PC-3 (cell line): ENCODE measurements around the gene MXD3. TPM values are rescaled to one million over a fixed set of nuclear protein-coding genes. Genes with fewer than 3 reads are reported as not detected.

Source experiments
- ATAC-seq: fragments of 200-7000 bp; cut with Tn5 transposase; 2 replicates; pipeline ENCODE4 v1.9.1; 2020; ENCODE audit warnings: mild to moderate bottlenecking, moderate library complexity
- BruUV-seq: library from RNA; stranded (reverse); fragments of 400-500 nt; replicated peaks from 2 replicates; lab custom pipeline; 2021; lab: Mats Ljungman, UMichigan
- CTCF ChIA-PET: fragments of 300-600 bp; sonication (Branson Sonifier 250); formaldehyde crosslinking; loops from one replicate; lab custom pipeline; 2022; ENCODE audit warnings: antibody characterized with exemption; lab: Charles Lee
- POLR2A ChIA-PET: fragments of 300-600 bp; sonication (Branson Sonifier 250); formaldehyde crosslinking; loops from one replicate; lab custom pipeline; 2022; ENCODE audit warnings: antibody characterized with exemption; ENCODE audit not compliant: unreplicated experiment; lab: Charles Lee
- DNase-seq: peaks from one replicate; pipeline ENCODE4 v3.0.0-alpha.2; 2015
- H2AFZ ChIP-seq: fragments of 300-600 bp; sonication (generic); 2 replicates; pipeline ENCODE4 v1.6.0; 2016; ENCODE audit warnings: antibody characterized with exemption, low read length
- H3F3A ChIP-seq: fragments of 300-600 bp; sonication (generic); one replicate; pipeline ENCODE4 v1.6.0; 2017; ENCODE audit warnings: antibody characterized with exemption, low read length, control low read depth, mild to moderate bottlenecking; ENCODE audit not compliant: unreplicated experiment
- H3K27ac ChIP-seq: fragments of 300-600 bp; sonication (generic); 2 replicates; pipeline ENCODE4 v1.5.1; 2016; ENCODE audit warnings: mild to moderate bottlenecking, low read length
- H3K27me3 ChIP-seq: fragments of 300-600 bp; sonication (generic); 2 replicates; pipeline ENCODE4 v1.6.1; 2016; ENCODE audit warnings: low read length, mixed read lengths
- H3K36me3 ChIP-seq: fragments of 300-600 bp; sonication (generic); 2 replicates; pipeline ENCODE4 v1.6.1; 2016; ENCODE audit warnings: low read depth, mixed run types, low read length, mixed read lengths
- H3K4me1 ChIP-seq: fragments of 300-600 bp; sonication (generic); 2 replicates; pipeline ENCODE4 v1.5.1; 2016; ENCODE audit warnings: low read length; ENCODE audit not compliant: insufficient read depth
- H3K4me2 ChIP-seq: fragments of 300-600 bp; sonication (generic); 2 replicates; pipeline ENCODE4 v1.6.0; 2016; ENCODE audit warnings: low read length
- H3K4me3 ChIP-seq: fragments of 300-600 bp; sonication (generic); 2 replicates; pipeline ENCODE4 v1.5.1; 2016; ENCODE audit warnings: mild to moderate bottlenecking, low read length, mixed read lengths
- H3K79me2 ChIP-seq: fragments of 300-600 bp; sonication (generic); 2 replicates; pipeline ENCODE4 v1.6.1; 2017; ENCODE audit warnings: low read length, mixed read lengths
- H3K9ac ChIP-seq: fragments of 300-600 bp; sonication (generic); 2 replicates; pipeline ENCODE4 v1.6.0; 2016; ENCODE audit warnings: mild to moderate bottlenecking, low read length
- H3K9me2 ChIP-seq: fragments of 300-600 bp; sonication (generic); replicated peaks from 2 replicates; pipeline ENCODE4 v1.6.1; 2016; ENCODE audit warnings: mixed run types, low read length, mixed read lengths
- H3K9me3 ChIP-seq: fragments of 300-600 bp; sonication (generic); 2 replicates; pipeline ENCODE4 v1.6.1; 2016; ENCODE audit warnings: low read length, mixed read lengths
- H4K20me1 ChIP-seq: fragments of 300-600 bp; sonication (generic); 2 replicates; pipeline ENCODE4 v1.6.1; 2016; ENCODE audit warnings: low read length, mixed read lengths
- EZH2 ChIP-seq: fragments of 300-600 bp; sonication (generic); IDR thresholded peaks from one replicate; pipeline ENCODE4 v1.6.1; 2017; ENCODE audit warnings: antibody characterized with exemption, mild to moderate bottlenecking, low read length; ENCODE audit not compliant: unreplicated experiment
- EZH2phosphoT487 ChIP-seq: fragments of 300-600 bp; sonication (generic); IDR thresholded peaks from 2 replicates; pipeline ENCODE4 v1.6.1; 2018; ENCODE audit warnings: mild to moderate bottlenecking, antibody characterized with exemption, low read length, borderline replicate concordance
- intact Hi-C: fragments of 100-400 bp; cut with micrococcal nuclease; formaldehyde crosslinking; loops from 2 replicates; pipeline ENCODE4 v1.9.0; 2023
- total RNA-seq: library from RNA; depleted of rRNA; stranded (reverse); fragments of >200 nt; gene quantifications from 2 replicates; pipeline ENCODE4 v1.2.3, GENCODE V29; 2014
- TF ChIP-seq, protein P1 (sequence below): fragments of 300-600 bp; sonication (generic); conservative IDR thresholded peaks from 2 replicates; pipeline ENCODE4 v1.5.1; 2017; ENCODE audit warnings: antibody characterized with exemption, low read depth, mild to moderate bottlenecking, low read length

MXD3 gene
- total RNA-seq, 1 experiment from 2014 or later: 45.7 TPM

GRCh38 chr5:177295924-177296323 is 15.8 kb downstream of the MXD3 start:
- CTCF ChIA-PET: no interaction called here
- H4K20me1 ChIP-seq: no peaks in the 10 kb centered on the region
- H3K79me2 ChIP-seq: no peaks in the 10 kb centered on the region
- TF ChIP-seq EZH2: no peak
- no peak for TF ChIP-seq EZH2phosphoT487
- TF ChIP-seq, protein P1, sequence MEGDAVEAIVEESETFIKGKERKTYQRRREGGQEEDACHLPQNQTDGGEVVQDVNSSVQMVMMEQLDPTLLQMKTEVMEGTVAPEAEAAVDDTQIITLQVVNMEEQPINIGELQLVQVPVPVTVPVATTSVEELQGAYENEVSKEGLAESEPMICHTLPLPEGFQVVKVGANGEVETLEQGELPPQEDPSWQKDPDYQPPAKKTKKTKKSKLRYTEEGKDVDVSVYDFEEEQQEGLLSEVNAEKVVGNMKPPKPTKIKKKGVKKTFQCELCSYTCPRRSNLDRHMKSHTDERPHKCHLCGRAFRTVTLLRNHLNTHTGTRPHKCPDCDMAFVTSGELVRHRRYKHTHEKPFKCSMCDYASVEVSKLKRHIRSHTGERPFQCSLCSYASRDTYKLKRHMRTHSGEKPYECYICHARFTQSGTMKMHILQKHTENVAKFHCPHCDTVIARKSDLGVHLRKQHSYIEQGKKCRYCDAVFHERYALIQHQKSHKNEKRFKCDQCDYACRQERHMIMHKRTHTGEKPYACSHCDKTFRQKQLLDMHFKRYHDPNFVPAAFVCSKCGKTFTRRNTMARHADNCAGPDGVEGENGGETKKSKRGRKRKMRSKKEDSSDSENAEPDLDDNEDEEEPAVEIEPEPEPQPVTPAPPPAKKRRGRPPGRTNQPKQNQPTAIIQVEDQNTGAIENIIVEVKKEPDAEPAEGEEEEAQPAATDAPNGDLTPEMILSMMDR: no peak
- BruUV-seq: no TSS peak
- POLR2A ChIA-PET: no interaction called here
- peaks cover 45% of the 10 kb centered on the region for H3K36me3 ChIP-seq
- H3K9ac ChIP-seq: no peak overlapping the region
- ATAC-seq (no peak), DNase-seq (no peak)
- no peak overlapping the region for H3K27ac ChIP-seq
- intact Hi-C loops: no loop called here
- peaks cover 18% of the 10 kb centered on the region for H3K4me1 ChIP-seq
- no peak overlapping the region for H2AFZ ChIP-seq
- H3F3A ChIP-seq: peaks cover 8% of the 10 kb centered on the region
- no peaks in the 10 kb centered on the region for H3K27me3 ChIP-seq
- no peak overlapping the region for H3K4me2 ChIP-seq
- H3K4me3 ChIP-seq: no peak overlapping the region
- H3K9me2 ChIP-seq: no peaks in the 10 kb centered on the region
- H3K9me3 ChIP-seq: no peaks in the 10 kb centered on the region

DNA sequence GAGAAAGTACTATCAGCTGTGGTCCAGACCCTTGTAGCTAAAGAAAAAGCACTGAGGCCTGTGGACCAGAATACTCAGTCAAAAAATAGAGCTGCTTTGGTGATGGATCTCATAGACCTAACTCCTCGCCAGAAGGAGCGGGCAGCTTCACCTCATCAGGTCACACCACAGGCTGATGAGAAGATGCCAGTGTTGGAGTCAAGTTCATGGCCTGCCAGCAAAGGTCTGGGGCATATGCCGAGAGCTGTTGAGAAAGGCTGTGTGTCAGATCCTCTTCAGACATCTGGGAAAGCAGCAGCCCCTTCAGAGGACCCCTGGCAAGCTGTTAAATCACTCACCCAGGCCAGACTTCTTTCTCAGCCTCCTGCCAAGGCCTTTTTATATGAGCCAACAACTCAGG is 17.1 kb downstream of the MXD3 start:
- Histone ChIP-seq H3K9ac (no peak overlapping the region), H4K20me1 (no peaks in the 10 kb centered on the region), H3F3A (no peaks in the 10 kb centered on the region), H3K36me3 (peaks cover 48% of the 10 kb centered on the region), H2AFZ (no peak overlapping the region), H3K27ac (no peak overlapping the region), H3K4me1 (peaks cover 6% of the 10 kb centered on the region), H3K9me2 (no peaks in the 10 kb centered on the region), H3K9me3 (no peaks in the 10 kb centered on the region), H3K79me2 (no peaks in the 10 kb centered on the region), H3K27me3 (no peaks in the 10 kb centered on the region), H3K4me2 (no peak overlapping the region), H3K4me3 (no peak overlapping the region)
- DNase-seq (no peak), ATAC-seq (no peak)
- intact Hi-C loops: no loop called here
- no TSS peak for BruUV-seq
- ChIA-PET POLR2A (no interaction called here), CTCF (no interaction called here)
- TF ChIP-seq EZH2 (no peak), EZH2phosphoT487 (no peak)
- TF ChIP-seq, protein P1: no peak

DNA sequence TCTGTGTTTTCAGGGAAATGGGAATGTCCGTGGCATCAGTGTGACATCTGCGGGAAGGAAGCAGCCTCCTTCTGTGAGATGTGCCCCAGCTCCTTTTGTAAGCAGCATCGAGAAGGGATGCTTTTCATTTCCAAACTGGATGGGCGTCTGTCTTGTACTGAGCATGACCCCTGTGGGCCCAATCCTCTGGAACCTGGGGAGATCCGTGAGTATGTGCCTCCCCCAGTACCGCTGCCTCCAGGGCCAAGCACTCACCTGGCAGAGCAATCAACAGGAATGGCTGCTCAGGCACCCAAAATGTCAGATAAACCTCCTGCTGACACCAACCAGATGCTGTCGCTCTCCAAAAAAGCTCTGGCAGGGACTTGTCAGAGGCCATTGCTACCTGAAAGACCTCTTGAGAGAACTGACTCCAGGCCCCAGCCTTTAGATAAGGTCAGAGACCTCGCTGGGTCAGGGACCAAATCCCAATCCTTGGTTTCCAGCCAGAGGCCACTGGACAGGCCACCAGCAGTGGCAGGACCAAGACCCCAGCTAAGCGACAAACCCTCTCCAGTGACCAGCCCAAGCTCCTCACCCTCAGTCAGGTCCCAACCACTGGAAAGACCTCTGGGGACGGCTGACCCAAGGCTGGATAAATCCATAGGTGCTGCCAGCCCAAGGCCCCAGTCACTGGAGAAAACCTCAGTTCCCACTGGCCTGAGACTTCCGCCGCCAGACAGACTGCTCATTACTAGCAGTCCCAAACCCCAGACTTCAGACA is 17.7 kb downstream of the MXD3 start:
- H3K9me2 ChIP-seq: no peaks in the 10 kb centered on the region
- no peak overlapping the region for H3K4me3 ChIP-seq
- POLR2A ChIA-PET: no interaction called here
- ATAC-seq: no peak
- H4K20me1 ChIP-seq: no peaks in the 10 kb centered on the region
- peaks cover 48% of the 10 kb centered on the region for H3K36me3 ChIP-seq
- no peak for DNase-seq
- H2AFZ ChIP-seq: no peak overlapping the region
- TF ChIP-seq EZH2phosphoT487 (no peak), EZH2 (no peak)
- TF ChIP-seq, protein P1: no peak
- CTCF ChIA-PET: no interaction called here
- H3K27ac ChIP-seq: no peak overlapping the region
- no peaks in the 10 kb centered on the region for H3F3A ChIP-seq
- H3K27me3 ChIP-seq: no peaks in the 10 kb centered on the region
- H3K9me3 ChIP-seq: no peaks in the 10 kb centered on the region
- no TSS peak for BruUV-seq
- H3K4me1 ChIP-seq: no peaks in the 10 kb centered on the region
- intact Hi-C loops: no loop called here
- H3K9ac ChIP-seq: no peak overlapping the region
- H3K79me2 ChIP-seq: no peaks in the 10 kb centered on the region
- no peak overlapping the region for H3K4me2 ChIP-seq
